ENCODE measurements around the gene INPP1.
"Not testable (repeated sequence)": the region's sequence is repeated elsewhere in the genome, so short reads cannot be mapped to it uniquely, and the experiment has no call there.

The INPP1 gene

GRCh38 chr2:190352668-190353536, 9.5 kb downstream of the INPP1 start:
- TF ChIP-seq, protein P1, sequence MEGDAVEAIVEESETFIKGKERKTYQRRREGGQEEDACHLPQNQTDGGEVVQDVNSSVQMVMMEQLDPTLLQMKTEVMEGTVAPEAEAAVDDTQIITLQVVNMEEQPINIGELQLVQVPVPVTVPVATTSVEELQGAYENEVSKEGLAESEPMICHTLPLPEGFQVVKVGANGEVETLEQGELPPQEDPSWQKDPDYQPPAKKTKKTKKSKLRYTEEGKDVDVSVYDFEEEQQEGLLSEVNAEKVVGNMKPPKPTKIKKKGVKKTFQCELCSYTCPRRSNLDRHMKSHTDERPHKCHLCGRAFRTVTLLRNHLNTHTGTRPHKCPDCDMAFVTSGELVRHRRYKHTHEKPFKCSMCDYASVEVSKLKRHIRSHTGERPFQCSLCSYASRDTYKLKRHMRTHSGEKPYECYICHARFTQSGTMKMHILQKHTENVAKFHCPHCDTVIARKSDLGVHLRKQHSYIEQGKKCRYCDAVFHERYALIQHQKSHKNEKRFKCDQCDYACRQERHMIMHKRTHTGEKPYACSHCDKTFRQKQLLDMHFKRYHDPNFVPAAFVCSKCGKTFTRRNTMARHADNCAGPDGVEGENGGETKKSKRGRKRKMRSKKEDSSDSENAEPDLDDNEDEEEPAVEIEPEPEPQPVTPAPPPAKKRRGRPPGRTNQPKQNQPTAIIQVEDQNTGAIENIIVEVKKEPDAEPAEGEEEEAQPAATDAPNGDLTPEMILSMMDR (IDR thresholded peaks at IDR 0.05; ENCODE audit: extremely low read depth, insufficient read depth, missing control alignments): no peak
- no peak for DNase-seq (ENCODE audit: low spot score)
- in situ Hi-C loops (cut with MboI; ENCODE audit: low pct_unique_long_range_greater_than_20kb, low sequenced_read_pairs, unreplicated experiment): no loop called here

DNA sequence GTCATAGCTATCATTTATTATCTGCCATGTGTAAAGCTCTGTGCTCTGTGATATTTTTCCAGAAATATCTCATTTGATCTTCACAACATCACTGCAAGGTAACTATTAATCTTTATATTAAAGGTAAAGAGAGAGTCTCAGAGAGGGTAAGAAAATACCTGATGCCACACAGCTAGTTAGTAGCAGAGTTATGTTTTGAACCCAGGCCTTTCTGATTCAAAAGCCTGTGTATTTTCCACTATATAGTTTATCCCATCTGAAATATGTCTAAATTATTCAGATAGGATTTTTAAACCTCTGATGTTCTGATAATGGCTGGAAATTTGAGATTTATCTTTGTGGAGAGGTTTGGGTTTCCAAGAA, 10.1 kb downstream of the INPP1 start:
- no peak for DNase-seq (ENCODE audit: low spot score)
- in situ Hi-C loops (cut with MboI; ENCODE audit: low pct_unique_long_range_greater_than_20kb, low sequenced_read_pairs, unreplicated experiment): no loop called here
- TF ChIP-seq, protein P1 (IDR thresholded peaks at IDR 0.05; ENCODE audit: extremely low read depth, insufficient read depth, missing control alignments): no peak

DNA sequence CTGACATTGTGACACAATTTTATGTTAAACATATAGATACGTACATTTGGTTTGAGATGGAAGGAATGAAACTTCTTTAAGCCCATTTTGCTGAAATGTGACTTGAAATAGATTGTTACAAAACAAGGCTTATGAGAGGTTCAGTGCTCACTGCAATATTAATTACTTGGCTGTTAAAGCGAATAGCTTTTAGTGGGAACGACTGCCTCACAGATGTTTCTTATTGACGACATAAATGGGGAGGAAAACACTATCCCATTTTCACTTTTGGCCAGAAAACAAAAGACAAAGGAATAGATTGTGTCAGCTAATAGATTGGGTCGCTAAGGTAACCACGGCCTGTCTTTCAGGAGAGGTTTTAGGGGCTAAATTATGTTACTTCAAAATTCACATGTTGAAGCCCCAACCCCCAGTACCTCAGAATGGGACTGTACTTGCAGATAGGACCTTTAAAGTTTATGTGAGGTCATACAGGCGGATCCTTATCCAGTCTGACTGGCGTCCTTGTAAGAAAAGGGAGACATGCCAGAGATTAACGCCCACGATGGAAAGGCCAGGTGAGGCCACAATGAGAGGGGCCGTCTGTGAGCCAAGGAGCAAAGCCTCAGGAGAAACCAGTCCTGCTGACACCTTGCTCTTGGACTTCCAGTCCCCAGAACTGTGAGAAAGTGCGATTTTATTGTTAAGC, 10.8 kb downstream of the INPP1 start:
- no peak for DNase-seq (ENCODE audit: low spot score)
- TF ChIP-seq, protein P1 (IDR thresholded peaks at IDR 0.05; ENCODE audit: extremely low read depth, insufficient read depth, missing control alignments): no peak
- in situ Hi-C loops (cut with MboI; ENCODE audit: low pct_unique_long_range_greater_than_20kb, low sequenced_read_pairs, unreplicated experiment): no loop called here

- DNase-seq (ENCODE audit: low spot score): no peak
- in situ Hi-C loops (cut with MboI; ENCODE audit: low pct_unique_long_range_greater_than_20kb, low sequenced_read_pairs, unreplicated experiment): no loop called here
- TF ChIP-seq, protein P1 (IDR thresholded peaks at IDR 0.05; ENCODE audit: extremely low read depth, insufficient read depth, missing control alignments): no peak
Measured at GRCh38 chr2:190355968-190356644, 12.7 kb downstream of the INPP1 start.

GRCh38 chr2:190357600-190357999, 14.2 kb downstream of the INPP1 start:
- in situ Hi-C loops (cut with MboI; ENCODE audit: low pct_unique_long_range_greater_than_20kb, low sequenced_read_pairs, unreplicated experiment): no loop called here
- no peak for DNase-seq (ENCODE audit: low spot score)
- TF ChIP-seq, protein P1 (IDR thresholded peaks at IDR 0.05; ENCODE audit: extremely low read depth, insufficient read depth, missing control alignments): no peak

GRCh38 chr2:190358655-190359448, 15.5 kb downstream of the INPP1 start:
- in situ Hi-C loops (cut with MboI; ENCODE audit: low pct_unique_long_range_greater_than_20kb, low sequenced_read_pairs, unreplicated experiment); DNase-seq (ENCODE audit: low spot score): not testable (repeated sequence)
